GM18511 (cell line): ENCODE results near the gene OSM.

Source experiments
- ATAC-seq: cut with Tn5 transposase; IDR thresholded peaks from one replicate; pipeline ENCODE4 v1.9.1; 2021; ENCODE audit warnings: mild to moderate bottlenecking, moderate library complexity; ENCODE audit not compliant: unreplicated experiment

Gene OSM

GRCh38 chr22:30265131-30265720 lies 1.4 kb downstream of the OSM start:
- ATAC-seq: no peak

GRCh38 chr22:30263883-30264282 lies 2.8 kb downstream of the OSM start:
- no peak for ATAC-seq

DNA sequence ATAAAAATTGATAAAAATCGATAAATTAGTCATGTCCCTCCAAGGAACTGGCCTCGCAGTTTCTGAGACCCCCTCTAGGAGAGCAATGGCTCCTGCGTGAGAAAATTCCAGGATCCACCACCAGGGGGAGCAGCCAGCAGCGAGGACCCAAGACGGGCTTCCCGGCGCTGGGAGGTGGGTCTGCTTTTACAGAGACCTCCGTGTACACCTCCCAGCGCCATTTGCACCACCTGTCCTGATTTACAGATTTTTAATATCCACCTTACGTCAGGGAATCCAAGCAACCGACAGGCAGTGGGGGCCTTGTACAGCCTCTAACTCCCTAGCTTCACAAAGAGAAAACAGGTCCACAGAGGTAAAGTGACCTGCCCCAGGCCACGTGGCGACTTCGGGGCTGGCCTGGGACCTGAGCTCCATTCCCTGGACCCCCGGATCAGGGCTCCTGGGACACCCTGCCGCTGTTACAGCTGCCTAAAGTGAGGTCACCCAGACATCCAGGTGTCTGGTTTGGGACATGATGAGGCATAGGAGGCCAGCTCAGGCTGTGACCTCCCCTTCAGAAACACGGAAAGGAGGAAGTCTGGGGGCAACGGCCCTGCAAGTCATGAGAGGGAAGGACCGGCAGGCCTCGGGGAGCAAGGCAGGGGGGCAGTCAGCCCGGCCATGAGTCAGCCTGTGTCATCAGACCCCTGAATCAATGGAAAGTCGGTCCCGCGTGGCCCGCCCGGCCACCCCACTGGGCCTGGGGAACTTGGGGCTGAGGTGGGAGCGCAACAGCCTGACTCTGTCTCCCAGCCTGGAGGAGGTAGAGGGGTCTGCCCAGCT lies 3.5 kb downstream of the OSM start:
- ATAC-seq: no peak

DNA sequence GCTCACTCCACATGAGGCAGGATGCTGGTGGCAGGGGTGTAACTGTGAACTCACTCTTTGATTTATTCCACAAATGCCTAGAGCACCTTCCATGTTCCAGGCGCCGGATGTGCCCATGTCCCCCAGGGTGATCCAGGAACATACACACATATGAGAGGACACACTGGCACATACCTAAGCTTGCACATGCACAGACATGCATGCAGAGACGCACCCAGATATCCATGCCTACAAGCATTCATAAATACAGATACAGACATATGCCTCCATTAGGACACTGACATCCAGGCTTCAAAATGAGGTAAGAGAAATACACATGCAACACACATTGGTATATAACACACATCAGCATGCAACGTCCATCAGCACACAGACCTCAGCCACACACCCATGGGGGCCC lies 4.5 kb downstream of the OSM start:
- no peak for ATAC-seq

DNA sequence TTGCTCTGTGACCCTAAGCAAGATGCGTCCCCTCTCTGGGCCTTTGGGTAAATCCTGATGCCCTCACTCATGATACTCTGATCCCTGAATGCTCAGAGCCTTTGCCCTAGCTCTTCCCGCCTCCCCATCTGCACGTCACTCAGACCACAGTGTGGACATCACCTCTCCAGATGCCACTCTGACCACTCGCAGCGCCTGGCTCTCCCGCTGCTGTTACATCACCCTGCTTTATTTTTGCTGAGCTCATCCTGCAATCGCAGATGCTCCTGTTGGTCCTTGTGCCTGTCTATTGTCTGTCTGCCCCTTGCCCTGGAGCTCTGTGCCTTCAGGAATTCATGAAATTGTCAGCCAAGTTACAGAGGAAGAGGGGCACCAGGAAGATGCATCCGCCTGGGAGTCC lies 5.5 kb downstream of the OSM start:
- ATAC-seq: no peak

GRCh38 chr22:30260682-30261081 lies 6.0 kb downstream of the OSM start:
- no peak for ATAC-seq

DNA sequence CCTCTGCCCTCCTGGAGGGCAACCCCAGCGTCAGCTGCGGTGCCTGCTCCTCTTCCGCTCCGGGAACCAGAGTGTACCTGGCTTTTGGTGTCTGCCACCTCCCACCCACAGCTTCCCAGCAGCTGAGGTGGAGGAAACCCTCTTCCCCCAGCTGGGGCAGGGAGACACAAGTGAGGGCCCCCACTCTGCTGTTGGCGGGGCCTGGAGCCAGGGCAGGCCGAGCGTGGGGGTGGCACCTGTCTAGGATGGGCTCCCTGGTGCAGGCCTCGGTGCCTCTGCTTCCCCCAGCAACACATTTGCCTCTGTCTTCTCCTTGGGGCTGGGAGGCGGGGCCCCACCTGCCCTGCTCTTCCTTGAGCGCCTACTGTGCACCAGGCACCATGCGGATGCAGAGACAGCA lies 6.4 kb downstream of the OSM start:
- no peak for ATAC-seq

DNA sequence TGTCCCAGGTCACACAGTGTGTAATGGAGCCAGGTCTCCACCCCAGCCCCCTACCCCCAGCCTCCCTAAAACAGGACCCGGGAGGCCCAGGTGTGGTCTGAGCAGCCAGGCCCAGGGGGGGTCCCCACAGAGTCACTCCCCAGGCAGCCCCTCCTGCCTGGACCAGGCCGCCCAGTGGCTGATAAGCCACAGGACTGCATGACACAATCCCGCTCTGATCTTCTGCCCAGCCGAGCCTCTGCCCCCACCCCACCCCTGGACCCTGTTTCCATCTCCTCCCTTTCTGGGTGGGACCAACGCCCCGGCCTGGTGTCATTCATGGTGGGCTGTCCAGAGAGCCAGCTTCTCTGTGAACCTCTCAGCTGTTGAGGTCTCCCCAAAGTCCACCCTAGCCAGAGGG lies 12.3 kb downstream of the OSM start:
- ATAC-seq: no peak

DNA sequence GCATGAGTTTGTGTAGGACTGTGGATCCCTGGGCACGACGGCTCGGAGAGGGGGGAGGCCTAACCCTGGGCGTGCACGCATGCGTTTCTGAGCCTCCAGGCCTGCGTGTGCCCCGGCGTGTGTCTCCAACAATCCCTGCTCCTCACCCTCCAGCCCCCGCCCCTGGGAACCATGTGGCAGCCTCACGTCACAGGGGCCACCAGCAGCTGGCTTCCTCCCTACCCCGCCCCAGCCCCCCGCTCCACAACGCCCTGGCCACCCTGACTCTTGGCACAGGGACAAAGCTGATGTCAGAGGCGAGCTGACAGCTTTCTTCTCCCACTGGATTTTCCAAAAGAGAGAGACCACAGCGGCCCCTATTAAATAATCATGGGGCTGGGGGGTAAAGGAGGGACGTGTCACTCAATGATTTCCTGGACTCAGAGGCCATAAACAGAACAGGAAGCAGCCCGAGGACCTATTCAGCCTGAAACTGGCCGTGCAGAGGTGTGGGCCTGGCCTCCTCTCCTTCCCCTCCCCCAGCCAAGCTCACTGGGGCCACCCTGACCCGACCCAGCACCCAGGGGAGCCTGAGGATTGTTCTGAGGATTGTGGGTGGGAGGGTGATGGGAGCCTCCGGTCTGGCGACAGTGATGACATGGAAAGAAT lies 13.3 kb downstream of the OSM start:
- ATAC-seq: no peak

- ATAC-seq: no peak
These were observed 14.0 kb downstream of the OSM start for GRCh38 chr22:30252411-30253204.

- no peak for ATAC-seq
These were observed 14.9 kb downstream of the OSM start for GRCh38 chr22:30251711-30252110.

- no peak for ATAC-seq
These were observed 15.9 kb downstream of the OSM start for GRCh38 chr22:30250661-30251267.

GRCh38 chr22:30250039-30250565 lies 16.5 kb downstream of the OSM start:
- no peak for ATAC-seq

DNA sequence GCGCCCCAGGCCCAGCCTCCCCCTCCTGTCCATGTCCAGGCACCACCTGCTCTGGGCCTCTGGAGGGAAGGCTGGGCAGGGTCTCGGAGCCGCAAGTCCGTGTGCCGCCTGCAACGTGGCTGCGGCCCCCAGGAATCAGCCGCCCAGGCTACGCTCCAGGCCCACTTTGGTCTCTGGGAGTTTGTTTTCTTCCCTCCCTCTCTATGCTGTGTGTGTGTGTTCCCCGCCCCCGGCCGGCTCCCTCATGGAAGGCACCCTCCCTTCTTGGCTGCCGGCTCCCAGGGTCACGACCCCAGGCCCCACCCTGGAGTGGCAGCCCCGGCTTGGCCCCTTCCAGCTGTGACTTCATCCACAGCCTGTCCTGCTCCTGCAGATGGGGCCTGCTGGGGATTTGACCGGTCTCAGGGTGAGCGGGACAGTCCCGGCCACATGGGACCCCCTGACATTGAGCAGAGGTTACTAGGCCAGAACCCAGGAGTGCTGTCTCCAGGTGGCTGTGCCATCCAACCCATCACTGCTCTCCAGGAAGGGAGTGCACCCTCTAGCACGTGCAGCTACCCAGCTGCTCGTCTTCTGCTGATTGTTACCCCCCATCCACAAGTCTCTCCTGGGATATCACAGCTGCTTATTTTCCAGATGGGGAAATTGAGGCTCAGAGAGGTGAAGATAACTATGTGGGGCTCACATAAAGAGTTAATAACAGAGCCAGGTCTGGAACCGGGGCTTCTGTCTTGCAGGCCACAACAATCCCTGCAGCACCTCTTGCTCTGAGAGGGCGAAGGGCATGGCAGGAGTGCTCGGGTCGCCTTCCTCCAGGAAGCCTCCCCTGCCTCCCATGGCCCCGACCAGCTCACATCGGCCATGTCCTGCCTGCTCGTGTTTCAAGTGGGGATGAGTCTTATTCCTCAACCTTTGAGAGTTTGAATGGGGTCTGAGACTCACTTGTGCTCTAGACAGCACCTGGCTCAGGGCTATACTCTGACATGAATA lies 17.3 kb downstream of the OSM start:
- no peak for ATAC-seq

GRCh38 chr22:30248484-30248883 lies 18.2 kb downstream of the OSM start:
- ATAC-seq: no peak

DNA sequence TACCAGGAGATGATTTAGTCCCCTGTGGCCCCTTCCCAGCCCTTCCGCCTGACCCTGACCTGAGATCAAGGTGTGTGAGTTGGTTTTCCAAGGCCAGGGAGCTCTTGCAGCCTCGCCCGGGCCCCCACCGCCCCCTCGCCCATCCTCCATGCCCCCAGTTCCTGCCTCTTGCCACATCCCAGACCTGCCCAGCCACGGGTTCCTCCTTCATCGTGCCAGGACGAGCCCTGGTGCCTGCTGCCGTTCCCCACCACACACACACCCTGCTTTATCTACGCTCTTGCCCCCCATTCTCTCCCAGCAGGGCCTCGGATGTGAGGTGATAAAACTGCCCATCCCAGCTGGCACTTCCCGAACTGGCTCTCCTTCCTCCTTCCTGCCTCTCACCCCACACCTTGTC lies 18.7 kb downstream of the OSM start:
- no peak for ATAC-seq

DNA sequence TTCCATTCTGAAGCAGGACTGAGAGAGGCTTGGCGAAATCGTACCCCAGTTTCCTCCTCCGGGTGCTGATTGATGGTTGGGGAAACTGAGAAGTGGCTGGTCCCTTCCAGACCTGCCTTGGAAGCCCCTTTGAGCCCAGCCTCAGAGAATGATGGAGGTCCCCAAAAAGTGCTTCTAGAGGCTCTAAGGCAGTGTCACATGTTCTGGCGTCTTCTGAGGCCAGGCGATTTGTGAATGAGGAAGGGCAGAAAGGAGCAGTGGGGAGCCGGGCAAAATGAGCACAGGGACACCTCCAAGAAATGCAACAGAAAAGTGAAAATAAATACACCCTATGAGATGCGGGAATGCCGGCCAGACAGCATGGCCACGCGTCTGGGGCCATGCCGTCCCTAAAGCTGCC lies 19.1 kb downstream of the OSM start:
- ATAC-seq: no peak

DNA sequence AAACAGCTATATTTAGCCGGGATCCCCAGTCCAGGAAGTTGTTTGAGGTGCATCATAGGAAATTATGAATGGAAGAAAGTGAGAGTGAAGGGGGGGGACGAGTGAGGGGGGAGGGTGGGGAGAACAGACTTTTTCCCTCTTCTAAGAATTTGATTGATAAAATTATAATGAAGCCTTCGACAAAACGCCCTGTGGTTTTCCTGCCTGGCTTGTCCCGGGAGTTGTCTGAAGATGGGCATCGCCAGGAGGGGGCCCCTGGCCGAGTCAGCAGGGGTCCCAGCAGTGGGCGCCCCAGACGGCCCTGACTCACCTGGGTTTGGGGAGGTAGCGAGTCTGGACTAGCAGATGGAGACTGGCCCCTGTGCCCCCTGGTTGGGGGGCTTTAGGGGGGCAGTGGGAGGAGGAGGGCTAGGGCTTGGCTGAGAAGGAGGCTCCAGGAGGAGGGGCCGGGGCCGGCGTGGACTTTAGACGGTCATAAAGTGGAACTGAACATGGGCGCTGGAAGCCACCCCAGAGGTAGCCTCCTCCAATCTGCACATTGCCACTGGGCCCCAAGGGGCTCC lies 19.8 kb downstream of the OSM start:
- no peak for ATAC-seq
